ENCODE results near the gene TUBGCP2.
"Not testable (repeated sequence)": the region's sequence is repeated elsewhere in the genome, so short reads cannot be mapped to it uniquely, and the experiment has no call there.

Gene TUBGCP2

GRCh38 chr10:133325440-133326222 lies 17.0 kb upstream of the TUBGCP2 start:
- DNase-seq (ENCODE audit: low read depth) = no peak

GRCh38 chr10:133324857-133325260 lies 16.2 kb upstream of the TUBGCP2 start:
- no peak for DNase-seq (ENCODE audit: low read depth)

GRCh38 chr10:133324198-133324792 lies 15.6 kb upstream of the TUBGCP2 start:
- no peak for DNase-seq (ENCODE audit: low read depth)

GRCh38 chr10:133322064-133322709 lies 13.5 kb upstream of the TUBGCP2 start:
- DNase-seq (ENCODE audit: low read depth) = not testable (repeated sequence)

- DNase-seq (ENCODE audit: low read depth) = not testable (repeated sequence)
Observed at GRCh38 chr10:133320852-133321422, 12.3 kb upstream of the TUBGCP2 start.

- no peak for DNase-seq (ENCODE audit: low read depth)
Observed at GRCh38 chr10:133318494-133319127, 9.9 kb upstream of the TUBGCP2 start.

- no peak for DNase-seq (ENCODE audit: low read depth)
Observed at GRCh38 chr10:133316732-133317131, 8.1 kb upstream of the TUBGCP2 start.

GRCh38 chr10:133316266-133316665 lies 7.6 kb upstream of the TUBGCP2 start:
- no peak for DNase-seq (ENCODE audit: low read depth)

GRCh38 chr10:133315847-133316246 lies 7.2 kb upstream of the TUBGCP2 start:
- DNase-seq (ENCODE audit: low read depth) = no peak

- no peak for DNase-seq (ENCODE audit: low read depth)
Observed at GRCh38 chr10:133314911-133315310, 6.2 kb upstream of the TUBGCP2 start.

- DNase-seq (ENCODE audit: low read depth) = no peak
Observed at GRCh38 chr10:133313192-133313591, 4.5 kb upstream of the TUBGCP2 start.

- no peak for DNase-seq (ENCODE audit: low read depth)
Observed at GRCh38 chr10:133312769-133313145, 4.1 kb upstream of the TUBGCP2 start.

GRCh38 chr10:133312016-133312768 lies 3.5 kb upstream of the TUBGCP2 start:
- DNase-seq (ENCODE audit: low read depth) = no peak

- no peak for DNase-seq (ENCODE audit: low read depth)
Observed at GRCh38 chr10:133311570-133311969, 2.9 kb upstream of the TUBGCP2 start.

- no peak for DNase-seq (ENCODE audit: low read depth)
Observed at GRCh38 chr10:133310789-133311188, 2.1 kb upstream of the TUBGCP2 start.

GRCh38 chr10:133310399-133310755 lies 1.7 kb upstream of the TUBGCP2 start:
- no peak for DNase-seq (ENCODE audit: low read depth)

GRCh38 chr10:133309720-133310398 lies 1.2 kb upstream of the TUBGCP2 start:
- DNase-seq (ENCODE audit: low read depth) = no peak

- DNase-seq (ENCODE audit: low read depth) = peak; percentile 75
Observed at GRCh38 chr10:133309100-133309719, 538 bp upstream of the TUBGCP2 start.

GRCh38 chr10:133307776-133308420 lies 774 bp downstream of the TUBGCP2 start:
- DNase-seq (ENCODE audit: low read depth) = peak; percentile 41

GRCh38 chr10:133306941-133307379 lies 1.7 kb downstream of the TUBGCP2 start:
- no peak for DNase-seq (ENCODE audit: low read depth)

Measured in stromal cell of bone marrow (primary cell).